Measurements from ENCODE around the gene MAGI2.

The MAGI2 gene

DNA sequence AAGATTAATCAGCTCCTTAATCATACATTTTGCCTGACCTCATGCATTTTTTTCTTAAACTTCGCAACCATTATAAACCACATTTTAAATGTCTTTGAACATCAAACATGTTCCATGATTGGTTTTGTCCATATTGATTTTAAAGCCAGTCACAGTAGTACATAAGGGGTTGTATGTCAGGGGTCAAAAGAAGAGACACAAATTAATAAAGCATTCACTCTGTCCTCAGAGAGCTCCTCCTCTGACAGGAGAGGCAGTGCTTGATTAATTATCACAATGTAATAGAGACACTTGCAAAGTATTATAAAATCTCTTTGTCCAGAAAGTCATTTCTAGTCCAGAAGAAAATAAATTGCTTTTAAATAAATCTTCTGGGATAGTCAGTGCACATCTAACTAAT lies 195.5 kb downstream of the MAGI2 start:
- no peak for DNase-seq (ENCODE audit: low read depth)

DNA sequence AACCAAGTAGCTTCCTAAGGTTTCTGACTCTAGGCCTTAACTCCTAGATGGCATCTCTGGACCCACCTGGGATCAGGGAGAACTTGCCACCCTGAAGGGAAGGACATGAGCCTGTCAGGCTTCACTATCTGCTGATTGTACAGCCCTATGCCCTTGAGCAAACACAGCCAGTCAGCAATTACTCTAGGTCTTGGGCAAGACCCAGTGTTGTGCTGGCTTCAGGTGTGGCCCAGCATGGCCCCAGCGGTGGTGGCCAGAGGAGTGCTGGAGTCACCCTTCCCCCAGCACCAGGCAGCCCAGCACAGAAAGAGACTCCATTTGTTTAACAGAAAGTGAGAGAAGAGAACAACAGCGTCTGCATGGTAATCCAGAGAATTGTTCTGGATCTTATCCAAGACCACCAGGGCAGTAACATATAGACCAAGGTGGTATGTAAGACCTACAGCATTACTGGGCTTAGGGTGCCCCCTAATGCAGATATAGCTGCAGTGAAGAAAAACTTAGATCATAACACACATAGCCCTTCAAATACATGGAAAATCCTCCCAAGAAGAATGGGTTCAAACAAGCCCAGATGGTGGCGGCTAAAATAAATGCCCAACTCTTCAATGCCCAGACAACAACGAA lies 207.7 kb downstream of the MAGI2 start:
- DNase-seq (ENCODE audit: low read depth), result no peak

DNA sequence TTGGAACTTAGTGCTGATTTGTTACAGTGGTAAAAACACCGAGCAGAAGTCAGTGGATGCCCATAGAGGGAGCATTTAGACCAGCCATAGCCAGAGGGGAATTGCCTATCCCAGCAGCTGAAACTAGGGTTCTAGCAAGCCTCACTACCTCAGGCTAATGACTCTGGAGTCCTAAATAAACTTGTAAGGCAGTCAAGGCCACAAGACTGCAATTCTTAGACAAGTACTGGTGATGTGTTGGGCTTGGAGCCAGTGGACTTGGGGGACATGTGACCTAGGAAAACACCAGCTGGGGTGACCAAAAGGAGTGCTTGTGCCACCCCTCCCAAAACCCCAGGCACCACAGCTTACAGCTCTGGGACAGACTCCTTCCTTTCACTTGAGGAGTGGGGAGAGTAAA lies 209.0 kb downstream of the MAGI2 start:
- no peak for DNase-seq (ENCODE audit: low read depth)

DNA sequence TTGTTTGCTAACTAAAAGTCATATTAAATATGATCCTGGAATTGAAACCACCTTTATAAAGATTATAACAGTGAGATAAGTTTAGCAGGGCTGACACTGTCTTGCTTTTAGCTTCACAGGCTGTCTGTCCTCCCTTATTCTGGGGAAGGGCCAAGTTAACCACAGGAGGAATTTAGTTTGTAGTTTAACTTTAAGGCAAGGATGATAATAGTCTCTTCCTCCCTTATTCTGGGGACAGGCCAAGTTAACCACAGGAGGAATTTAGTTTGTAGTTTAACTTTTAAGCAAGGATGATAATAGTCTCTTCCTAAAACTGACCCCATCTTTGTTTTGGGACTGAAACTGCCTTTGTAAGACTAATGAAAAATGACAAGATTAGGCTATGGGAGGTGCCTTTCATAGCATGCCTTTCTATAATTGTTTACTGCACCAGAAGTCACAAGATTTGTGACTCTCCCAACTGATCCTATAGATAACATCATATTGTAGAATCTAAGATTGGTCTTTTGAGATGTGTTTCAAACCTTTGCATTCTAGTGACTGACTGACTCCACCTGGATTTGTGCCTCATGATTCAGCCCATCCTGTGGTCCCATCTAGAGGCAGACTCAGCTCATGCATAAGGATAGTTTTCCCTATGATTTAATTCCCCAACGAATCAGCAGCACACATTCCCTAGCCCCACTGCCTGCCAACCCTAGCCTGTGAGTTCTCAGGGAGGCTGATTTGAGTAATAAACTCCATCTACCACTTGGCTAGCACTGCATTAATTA lies 212.0 kb downstream of the MAGI2 start:
- DNase-seq (ENCODE audit: low read depth), result no peak

DNA sequence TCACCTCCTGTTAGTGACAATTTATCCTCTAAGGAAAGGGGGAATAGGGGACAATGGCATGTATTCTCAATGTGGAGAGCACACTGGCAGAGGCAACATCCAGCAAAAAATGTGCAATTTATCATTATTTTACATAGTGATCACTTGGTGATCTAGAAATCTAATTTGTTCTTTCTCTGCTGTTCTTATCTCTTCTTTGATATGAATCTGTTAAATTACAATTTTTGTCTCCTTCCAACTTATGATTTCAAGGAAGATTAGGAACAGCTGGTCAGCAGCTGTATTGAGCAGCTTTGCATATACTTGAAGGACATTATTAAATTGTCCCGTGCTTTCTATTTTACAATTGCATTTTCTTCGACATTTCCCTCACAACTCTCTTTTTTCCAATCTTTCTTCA lies 213.1 kb downstream of the MAGI2 start:
- DNase-seq (ENCODE audit: low read depth), result no peak

DNA sequence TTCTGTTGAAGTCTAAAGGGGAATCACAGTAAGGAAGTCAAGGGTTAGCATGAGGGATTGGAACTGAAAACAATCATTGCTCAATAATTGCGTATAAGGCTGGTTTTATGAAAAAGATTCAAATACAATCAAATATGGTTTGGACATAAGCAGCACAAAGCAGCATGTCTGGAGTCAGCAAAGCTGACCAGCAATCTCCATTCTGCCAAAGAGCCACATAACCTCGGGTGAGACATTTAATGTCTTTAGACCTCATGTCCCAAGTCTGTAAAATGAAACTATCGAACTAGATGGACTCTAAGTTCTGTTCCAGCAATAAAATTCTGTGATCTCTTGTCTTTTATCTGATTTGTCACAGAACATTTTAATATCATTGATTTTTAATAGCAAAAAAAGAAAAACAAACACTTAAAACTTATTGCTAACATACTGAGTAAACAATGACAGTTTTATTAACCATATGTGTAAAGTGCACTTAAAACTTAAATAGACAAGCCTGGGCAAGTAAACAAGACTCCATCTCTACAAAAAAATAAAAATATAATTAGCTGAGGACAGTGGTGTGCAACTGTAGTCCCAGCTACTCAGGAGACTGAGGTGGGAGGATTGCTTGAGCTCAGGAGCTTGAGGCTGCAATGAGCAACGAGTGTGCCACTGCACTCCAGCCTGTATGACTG lies 217.0 kb downstream of the MAGI2 start:
- no peak for DNase-seq (ENCODE audit: low read depth)

DNA sequence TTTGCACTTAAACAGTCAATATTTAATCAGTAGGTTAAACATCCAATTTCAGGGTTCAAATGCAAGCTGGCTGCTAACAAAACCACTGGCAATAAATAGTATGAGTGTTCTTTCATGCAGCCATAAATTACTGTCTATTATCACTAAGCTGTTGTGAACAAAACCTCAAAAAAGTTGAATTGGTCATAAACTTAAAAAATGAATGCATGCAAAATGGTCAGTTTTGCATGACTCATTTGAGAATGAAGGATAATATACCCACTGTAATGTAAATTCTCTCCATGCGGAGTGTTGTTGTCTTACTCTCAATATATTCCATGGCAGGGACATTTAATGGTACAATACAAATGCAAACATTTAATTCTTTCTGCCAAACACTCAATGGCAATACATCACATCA lies 226.4 kb downstream of the MAGI2 start:
- DNase-seq (ENCODE audit: low read depth), result no peak

DNA sequence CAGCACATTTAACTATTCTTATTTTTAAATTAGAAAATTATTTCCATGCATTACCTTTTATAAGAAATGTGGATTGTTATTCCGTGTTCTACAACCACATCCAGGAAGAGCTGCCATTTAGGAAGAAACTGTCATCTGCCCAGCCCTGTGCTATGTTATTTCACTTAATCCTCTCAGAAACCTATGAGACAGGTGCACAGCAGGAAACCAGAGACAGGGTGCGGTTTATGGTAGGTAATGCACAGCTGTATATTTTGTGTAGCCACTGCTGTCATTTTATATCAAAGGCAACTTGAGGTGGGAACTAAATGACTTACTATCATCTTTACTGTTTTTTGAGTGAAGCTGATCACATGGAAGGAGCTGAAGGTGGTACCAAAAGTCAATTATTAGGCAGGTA lies 232.3 kb downstream of the MAGI2 start:
- DNase-seq (ENCODE audit: low read depth), result no peak

DNA sequence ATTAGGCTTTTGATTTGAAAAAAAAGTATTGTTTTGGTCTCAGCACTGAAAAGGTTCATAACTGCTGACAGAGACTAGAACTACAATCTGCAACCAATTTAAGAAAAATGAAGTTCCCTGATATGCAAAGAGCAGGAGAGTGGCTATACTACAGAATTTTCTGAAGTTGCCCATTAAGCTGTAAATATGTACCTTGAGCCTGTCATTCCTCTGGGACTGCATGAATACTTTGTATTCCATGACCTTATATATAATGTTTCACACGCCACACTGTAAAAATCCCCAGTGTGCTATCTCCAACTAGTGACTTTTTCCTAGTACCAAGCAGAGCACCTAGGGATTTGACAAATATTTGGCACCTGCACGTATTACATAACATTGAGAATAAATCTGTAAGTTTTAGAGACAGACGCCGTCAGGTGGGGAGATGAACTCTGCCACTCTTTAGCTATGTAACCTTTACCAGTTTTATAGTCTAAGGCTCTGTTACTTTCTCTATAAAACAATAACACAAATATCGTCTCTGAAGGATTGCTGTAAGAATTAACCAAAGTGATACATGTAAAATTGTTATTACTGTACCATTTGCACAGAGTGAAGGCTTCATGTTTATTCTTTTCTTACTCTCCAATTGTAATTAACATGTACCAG lies 235.4 kb downstream of the MAGI2 start:
- no peak for DNase-seq (ENCODE audit: low read depth)

DNA sequence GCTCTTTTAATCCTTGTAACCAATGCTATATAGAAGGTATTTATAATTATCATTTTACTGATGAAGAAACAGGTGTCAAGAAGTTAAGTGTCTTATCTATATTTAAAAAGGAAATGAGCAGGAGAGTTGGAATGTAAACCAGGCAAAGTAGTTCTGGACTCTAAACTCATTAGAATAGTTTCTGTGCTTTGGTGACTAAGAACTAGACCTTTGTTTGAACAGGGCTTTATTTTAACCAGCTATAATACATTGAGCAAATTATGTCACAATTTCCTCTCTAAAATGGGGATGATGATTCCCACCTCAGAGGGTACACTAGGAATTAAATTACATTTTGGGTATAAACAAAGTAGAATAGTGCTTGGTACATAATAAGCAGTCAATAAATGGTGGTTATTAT lies 236.0 kb downstream of the MAGI2 start:
- DNase-seq (ENCODE audit: low read depth), result no peak

DNA sequence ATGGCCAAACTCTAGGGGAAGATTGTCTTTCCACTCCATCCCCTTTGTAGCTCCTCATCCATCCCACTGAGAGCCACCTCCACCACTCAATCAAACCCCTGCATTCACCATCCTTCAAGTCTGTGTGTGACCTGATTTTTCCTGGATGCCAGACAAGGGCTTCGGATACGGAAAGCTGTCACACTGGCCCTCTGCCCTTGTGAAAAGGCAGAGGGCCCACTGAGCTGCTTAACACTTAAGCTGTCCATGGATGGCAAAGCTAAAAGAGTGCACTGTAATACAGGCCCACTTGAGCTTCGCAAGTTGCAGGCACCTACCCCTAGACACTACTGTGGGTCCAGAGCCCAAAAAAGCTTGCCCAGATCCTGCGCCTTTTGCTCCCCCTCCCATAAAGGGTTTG lies 237.2 kb downstream of the MAGI2 start:
- DNase-seq (ENCODE audit: low read depth), result no peak

DNA sequence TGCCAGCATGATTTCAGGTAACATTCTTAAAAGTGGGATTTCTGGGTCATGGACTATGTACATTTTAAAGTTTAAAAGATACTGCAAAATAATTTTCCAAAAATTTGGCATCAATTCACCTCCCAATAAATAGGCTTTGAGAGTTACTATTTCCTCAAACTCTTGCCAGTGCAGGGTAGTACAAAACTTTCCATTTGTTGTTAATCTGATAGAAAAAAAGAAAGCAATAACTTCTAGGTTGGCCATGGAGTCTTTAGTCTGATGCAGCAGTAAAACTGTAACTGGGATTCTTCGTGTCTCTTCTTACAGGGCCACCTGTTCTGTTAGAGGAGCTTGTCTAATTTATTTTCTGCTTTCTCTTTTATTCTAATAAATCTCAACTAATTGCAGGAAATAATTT lies 241.1 kb downstream of the MAGI2 start:
- no peak for DNase-seq (ENCODE audit: low read depth)

DNA sequence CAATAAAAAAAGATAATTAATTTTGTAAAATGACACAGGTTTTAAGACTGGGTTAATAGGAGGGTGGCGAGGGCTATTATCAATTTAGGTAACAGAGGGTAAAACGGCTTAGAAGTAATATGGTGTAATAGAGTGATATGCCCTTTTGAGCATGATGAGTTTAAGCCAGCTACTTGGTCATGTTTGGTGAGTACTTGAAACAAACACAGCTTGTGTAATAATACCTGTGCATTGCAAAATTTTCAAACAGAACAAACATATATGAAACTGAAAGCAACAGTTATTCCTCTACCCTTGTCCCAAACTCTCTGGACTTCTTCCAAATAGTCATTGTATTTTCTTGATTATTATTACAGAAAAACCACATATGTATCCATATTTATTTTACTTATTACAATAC lies 241.7 kb downstream of the MAGI2 start:
- DNase-seq (ENCODE audit: low read depth), result no peak

DNA sequence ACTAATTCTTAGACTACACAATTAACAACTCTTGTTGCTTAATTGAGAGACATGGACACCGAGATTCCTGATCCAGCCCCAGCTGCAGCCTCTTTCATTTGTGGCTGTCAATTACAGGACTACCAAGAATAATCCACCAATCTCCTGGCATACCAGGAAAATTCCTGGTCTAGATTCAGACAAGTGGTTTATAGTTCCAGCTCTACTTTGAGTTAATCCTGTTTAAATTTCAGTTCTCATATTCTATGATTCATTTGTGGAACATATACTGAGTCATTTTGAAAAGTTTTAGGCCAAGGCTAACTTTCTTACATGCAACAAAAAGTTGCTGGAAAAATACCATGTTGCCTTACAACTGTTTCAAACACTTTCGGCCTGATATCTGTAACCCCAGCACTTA lies 253.5 kb downstream of the MAGI2 start:
- DNase-seq (ENCODE audit: low read depth), result no peak

DNA sequence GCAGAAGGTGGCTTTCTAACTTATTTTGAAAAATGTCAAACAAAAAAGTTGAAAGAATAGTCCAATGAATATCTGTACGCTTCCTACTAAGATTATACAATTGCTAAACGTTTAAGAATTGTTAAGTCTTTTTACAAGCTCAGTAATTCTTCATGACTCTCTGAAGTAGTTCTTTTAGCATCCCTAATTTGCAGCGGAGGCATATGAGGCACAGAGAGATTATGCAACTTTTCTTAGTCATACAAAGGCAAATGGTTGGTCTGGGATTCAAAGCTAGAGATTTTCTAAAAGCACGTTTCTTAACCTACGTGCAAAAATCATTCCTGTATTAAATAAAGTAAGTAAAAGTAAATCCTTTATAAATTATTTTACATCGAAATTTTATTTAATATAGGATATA lies 254.2 kb downstream of the MAGI2 start:
- no peak for DNase-seq (ENCODE audit: low read depth)

DNA sequence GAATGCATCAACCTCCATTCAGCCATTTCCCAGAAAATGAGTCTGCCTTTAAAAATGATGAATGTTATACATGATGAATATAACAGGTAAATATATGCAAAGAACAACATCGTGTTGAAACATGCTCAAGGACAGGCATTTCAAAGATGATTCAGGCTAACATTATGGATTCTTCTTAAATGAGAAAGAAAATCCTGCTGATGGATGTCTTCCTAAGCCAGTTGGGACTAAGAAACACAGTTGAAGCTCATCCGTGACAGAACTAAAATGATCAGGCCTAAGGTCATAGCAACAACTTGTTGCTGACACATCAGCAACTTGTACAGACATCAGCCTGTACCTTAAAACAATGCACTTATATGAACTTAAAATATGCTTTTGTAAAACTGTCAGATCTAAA lies 267.9 kb downstream of the MAGI2 start:
- no peak for DNase-seq (ENCODE audit: low read depth)

DNA sequence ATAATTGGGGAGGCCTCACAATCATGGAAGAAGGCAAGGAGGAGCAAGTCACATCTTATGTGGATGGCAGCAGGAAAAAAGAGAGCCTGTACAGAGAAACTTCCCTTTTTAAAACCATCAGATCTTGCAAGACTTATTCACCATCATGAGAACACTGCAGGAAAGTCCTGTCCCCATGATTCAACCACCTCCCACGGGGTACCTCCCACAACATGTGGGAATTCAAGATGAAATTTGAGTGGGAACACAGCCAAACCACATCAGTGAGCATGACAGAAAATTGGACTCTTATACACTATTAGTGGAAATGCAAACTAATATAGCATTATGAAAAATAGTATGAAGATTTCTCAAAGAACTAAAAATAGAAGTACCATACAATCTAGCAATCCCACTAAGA lies 271.2 kb downstream of the MAGI2 start:
- no peak for DNase-seq (ENCODE audit: low read depth)

DNA sequence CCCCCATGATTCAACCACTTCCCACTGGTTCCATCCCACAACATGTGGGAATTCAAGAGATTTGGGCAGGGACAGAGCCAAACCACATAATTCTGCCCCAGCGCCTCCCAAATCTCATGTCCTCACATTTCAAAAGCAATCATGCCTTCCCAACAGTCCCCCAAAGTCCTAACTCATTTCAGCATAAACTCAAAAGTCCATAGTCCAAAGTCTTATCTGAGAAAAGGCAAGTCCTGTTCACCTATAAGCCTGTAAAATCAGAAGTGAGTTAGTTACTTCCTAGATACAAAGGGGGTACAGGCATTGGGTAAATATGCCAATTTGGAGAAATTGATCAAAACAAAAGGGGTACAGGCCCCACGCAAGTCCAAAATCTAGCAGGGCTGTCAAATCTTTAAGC lies 272.9 kb downstream of the MAGI2 start:
- no peak for DNase-seq (ENCODE audit: low read depth)

DNA sequence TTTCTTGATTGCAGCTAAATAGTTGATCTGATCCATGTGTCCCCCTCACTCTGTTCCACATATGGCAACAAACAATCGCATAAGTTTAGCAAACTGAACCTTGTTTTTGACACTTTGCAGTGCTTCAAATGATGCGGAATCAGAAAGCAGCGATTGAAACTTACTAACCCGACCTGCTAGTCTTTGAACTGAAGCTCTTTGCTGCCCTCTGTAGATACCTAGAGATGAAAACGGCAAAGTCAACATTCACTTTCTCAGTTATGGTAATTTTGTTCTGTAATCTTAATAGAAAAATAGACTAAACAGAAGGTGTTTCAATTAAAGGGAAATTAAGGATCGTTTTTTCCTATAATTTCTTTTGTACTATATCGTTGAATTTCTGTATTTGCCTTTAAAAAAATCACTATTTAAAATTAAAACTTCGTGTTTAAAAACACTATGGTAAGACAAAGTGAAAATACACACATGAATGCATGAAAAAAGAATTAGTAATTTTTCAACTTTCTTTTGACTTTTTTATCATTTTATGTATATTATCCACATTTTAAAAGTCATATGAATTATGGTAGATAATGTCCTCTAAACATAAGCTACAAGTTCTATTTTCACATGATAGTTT lies 276.5 kb downstream of the MAGI2 start:
- no peak for DNase-seq (ENCODE audit: low read depth)

DNA sequence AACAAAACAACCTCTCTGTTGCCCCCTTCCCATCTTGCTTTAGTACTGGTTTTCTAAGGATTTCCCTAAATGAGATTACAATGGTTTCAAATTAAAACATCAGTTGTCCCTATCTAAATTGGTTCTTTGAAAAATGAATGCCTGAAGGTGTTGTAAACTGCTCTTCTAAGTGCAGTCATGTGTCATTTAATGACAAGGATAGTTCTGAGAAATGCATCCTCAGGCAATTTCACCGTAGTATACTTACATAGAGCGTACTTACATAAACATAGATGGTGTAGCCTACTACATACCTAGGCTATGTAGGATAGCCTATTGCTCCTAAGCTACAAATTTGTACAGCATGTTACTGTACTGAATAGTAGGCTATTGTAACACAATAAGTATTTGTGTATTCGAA lies 278.1 kb downstream of the MAGI2 start:
- DNase-seq (ENCODE audit: low read depth), result no peak

DNA sequence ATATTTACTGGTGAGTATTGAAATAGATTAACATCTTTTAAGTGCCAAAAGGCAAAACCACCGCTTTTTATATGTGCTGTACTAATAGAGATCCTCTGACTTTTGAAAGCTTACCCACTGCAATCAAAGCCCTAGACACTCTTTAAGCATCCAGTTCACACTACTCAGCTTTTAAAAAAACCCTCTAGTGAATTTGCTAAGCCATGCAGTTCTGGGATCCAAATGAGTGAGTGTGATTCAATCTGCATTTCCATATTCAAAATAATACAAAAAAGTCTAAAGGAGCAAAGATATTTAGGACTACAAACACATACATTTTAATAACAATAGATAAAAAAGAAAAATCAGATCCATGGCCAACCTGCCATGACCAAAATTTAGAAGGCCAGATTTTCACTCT lies 288.2 kb downstream of the MAGI2 start:
- no peak for DNase-seq (ENCODE audit: low read depth)

DNA sequence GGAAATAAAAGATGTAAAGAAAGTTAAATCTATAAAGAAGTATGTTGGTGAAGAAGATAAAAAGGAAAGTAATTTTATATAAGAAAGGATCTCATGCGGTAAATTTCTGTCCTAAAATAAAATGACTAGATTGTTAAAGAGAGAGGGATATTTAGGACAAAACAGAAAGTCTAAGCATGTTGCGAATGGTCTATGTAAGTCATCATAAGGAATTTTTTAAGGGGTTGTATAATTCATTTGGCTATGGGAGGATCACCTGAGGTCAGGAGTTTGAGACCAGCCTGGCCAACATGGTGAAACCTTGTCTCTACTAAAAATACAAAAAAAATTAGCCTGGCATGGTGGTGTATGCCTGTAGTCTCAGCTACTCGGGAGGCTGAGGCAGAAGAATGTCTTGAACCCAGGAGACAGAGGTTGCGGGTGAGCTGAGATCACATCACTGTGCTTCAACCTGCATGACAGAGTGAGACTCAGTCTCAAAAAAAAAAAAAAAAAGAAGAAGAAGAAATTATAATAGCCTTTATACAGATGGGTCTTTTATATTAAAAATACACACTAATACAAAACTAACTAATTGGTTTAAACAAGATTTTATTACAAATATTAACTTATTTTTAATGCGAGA lies 294.3 kb downstream of the MAGI2 start:
- DNase-seq (ENCODE audit: low read depth), result no peak
